Glomerular visceral epithelial cell (primary cell): Measurements from ENCODE around the gene CNNM2.

Experiments used
- DNase-seq: peaks from one replicate; pipeline ENCODE4 v3.0.0-alpha.2; 2016; ENCODE audit errors: extremely low spot score

CNNM2 gene

DNA sequence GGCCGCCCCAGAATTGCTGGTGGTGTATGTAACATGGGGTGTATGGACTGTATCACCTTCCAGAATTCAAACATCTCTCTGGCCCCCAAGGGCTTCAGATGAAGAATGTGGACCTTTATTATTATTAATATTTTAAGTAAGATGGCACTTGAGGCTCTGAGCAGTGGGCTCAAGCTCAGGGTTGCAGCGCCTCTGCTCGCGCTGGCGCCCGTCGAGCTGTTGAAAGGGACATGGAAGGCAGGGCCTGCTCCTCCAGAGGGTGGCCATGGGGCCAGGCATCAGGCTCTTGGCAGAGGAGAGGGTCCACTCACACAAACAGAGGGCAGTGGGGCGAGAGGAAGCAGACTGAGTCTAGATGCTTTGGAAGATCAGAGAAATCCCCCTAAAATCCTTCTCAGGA, 154.8 kb downstream of the CNNM2 start:
- DNase-seq, result no peak

DNA sequence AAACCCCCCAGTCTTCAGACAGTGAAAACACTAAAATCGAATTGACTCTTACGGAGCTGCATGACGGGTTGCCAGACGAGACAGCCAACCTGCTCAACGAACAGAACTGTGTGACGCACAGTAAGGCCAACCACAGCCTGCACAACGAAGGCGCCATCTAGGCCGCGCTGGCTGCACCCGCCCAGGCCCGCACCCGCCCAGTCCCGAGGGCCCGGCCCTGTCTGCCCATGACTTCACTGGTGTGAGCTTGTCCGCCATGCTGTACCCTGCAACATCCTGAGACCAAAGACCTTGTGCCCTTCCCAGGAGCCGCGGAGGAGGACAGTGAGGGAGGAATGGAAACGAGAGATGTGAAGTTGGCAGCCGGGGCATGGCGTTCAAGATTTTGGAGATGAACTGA, 158.9 kb downstream of the CNNM2 start:
- no peak for DNase-seq

DNA sequence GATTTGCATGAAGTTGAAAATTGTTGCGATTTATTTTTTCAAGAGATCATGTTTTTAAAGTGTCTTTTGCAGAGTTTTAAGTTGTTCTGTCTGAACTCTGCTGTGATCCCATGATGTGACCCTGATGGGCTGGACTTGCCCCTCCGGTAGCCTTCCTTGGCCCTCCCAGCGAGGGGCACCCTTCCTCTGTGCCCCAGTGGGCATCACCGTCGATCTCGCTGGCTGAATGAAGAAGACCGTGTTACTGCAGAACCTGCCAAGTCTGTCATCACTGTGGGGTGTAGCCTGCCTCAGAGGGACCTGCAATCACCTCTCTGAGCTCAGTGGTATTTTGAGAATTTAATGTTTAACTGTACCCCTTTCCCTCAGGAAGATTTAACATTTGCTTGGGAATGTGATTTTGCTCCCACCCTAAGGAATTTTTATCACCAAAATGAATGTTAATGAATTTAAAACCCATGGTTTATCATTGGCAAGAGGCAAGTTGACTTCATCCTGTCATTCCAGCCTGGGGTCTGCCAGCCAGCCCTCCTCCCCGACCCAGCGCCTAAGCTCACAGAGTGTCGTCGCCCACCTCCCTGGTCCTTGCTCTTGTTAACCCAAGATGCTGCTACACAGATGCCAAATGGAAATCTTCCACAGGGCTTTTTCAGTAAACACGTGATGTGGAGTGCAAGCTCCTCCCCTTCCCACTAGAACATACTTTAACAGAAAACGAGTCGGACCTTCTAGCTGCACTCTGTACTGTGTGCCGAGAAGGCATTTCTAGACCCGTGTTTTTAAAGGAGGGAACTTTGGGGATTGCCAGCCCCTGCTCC, 159.6 kb downstream of the CNNM2 start:
- no peak for DNase-seq

DNA sequence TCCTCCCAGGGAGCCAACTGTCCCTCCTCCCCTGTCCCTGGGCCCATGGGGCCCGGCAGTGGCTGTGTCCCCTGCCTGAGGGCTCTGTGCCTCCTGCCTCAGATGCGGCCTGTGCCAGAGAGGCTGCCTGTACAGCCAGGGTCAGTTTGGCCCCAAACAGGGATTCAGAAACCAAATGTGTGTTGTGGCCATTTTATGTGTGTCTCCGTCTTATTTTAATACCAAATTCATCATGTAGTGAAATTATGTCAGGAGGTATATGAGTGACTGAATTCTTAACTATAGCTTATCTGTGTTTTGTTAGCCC, 160.2 kb downstream of the CNNM2 start:
- DNase-seq, result no peak

DNA sequence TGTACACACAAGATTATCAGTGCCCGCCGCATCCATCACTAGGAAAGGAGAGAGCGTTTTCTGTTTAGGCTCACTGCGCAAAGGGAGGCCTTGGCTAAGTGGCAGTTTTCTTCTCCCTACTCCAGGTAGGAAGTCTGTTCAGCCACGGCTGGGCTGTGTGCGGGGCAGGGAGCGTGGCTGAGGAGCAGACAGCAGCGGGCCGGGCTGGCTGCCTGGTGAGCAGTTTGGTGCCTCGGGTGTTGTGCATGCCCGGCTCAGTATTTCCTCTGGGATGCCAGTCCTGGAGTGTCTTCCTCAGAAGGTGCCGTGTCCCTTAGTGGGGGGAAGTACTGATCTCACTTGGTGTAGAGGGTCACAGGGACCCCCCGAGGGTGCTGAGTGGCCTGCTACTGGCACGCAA, 160.6 kb downstream of the CNNM2 start:
- no peak for DNase-seq

DNA sequence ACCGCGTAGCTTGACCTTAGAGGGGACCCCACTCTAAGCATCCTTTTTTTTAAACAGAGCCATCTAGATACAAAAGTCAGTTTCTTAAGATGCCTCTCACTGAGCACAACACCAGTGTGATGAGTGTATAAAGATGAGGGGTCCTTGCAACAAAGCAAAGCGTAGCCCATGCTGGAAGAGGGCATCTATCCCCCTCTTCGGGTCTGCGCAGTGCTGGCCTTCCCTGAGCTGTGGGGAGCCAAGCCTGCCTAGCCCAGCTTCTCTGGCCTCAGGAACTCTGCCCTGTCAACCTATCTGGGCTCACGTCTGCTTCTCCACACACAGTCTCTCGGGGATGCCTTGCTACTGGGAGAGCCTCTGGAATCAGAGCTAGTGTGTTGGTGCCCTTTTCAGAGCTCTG, 161.0 kb downstream of the CNNM2 start:
- DNase-seq, result no peak

DNA sequence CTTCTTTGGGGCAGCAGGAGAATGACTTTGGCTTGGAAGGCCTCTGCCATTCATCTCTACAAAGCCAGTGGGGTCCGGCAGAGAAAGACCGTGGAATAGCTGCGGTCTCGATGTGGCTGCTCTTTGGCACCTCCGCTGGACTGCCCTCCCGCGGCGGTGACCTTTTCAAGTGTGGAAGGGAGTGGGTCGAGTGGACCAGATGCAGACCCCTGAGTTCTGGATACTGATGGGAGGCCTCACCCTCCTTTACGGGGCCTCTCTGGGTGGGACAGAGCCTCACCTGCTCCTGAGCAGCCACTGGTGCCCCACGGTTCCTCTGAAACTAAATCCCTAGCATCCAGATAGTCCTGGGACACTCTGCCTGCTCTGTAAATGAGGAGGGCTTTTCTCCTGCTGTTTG, 161.9 kb downstream of the CNNM2 start:
- no peak for DNase-seq

DNA sequence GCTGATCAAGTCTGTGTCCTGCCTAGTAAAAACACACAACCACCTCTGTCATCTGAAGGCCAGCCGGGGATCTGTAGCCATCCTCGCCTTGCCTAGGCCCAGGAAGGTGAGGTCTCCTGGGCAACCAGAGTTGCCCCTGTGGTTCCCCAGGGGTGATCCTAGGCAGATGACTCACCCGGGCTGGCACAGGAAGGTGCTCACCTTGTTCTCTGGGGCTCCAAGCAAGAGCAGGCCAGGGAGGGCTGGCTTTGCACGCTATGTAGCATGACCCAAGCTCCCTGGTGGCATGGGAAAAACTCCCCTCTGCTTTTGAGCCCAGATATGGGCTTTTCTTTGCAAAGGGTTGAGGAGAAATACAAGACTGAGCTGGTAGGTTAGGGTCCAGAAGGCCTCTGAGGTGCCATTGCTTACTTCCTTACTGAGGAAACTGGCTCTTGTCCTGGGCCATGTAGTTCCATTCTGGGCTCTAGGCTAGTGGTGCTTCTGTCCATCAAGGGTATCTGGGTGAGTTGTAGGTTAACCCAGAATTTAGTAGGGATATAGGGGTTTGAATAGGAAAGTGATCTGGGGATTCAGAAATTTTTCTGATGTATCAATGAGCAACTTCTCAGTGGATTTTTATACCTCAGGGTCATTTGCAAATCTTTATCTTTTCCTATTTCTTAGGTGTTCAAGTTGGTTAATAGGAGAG, 162.9 kb downstream of the CNNM2 start:
- DNase-seq, result no peak

DNA sequence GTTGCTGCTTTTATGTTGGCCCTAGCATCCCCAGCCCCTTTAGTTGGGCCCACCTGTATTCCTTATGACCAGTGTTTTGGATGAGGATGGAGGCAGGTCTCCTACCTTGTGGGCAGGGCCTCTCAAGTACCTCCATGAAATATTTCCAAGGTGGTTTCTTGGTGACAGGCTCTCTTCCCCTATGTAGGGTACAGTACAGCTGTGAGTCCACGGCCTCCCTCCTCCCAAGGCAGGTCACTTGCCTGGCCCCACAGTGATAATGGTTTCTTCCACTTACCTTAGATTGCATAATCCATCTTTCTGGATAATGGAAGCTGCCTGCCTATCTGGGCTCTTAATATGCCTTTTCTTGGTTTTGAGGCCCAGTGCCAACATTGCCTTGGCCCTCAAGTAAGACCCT, 164.6 kb downstream of the CNNM2 start:
- no peak for DNase-seq

DNA sequence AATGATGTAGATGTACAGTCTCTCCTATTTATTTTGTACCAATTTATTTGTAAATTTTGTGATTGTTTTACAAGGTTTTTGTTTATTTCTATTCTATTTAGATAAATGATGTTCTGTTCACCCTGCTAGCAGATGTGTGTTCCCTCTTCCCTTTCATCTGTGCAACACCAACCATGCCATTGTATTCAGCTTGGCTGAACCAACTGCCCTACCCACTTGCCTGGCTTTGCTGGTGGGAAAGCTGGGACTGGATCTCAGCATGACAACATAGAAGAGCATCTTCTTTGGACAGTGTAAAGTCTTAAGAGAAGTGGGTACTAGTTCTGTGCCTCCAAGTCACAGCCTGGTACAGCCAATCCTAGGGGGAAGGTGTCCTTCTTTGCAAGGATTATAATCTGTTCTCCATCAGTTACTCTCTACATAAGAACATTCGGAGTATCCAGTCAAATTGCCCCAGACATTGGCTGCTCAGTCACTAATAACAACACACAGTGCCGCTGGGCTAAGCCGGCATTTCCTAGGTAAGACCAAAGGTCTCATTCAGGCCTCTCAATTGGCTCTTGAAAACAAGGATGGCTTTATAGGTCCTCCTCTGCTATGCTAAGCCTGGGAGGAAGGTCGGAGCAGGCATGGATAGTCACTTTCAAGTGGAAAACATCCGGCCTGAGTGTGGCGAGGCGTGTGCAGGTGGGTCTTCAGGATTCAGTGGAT, 165.3 kb downstream of the CNNM2 start:
- DNase-seq, result no peak

DNA sequence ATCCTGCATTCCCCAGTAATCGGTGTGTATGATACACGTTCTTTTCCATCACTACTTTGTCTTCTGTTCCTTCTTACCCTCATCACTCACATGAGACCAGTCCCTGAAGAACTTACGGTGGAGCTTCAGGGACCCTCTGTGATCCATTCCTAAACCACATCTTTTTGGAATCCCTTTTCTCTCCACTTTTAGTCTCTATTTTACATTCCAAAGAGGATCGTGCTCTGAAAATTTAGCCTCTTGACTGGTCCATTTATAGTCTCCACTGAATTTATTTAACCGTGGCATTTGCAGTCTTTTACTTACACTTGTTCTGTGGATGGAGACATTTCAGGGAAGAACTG, 165.9 kb downstream of the CNNM2 start:
- DNase-seq, result no peak

DNA sequence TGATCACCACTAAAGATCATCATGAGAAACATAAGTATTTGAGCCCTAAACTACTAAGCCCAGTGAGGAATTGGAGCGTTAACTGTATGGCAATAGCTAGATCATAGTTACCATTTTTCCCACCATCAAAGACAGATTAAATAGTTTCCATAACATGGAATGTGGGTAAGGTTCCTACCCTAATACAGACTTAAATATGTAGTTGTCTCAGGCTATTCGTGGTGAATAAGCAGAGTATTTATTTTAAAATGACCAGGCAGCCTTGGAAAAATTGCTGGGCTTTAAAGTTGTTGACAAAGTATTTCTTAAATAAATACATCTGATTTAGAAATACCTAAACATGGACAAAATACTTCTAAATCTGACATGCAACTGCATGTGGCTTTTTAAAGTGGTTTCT, 168.2 kb downstream of the CNNM2 start:
- DNase-seq, result no peak

DNA sequence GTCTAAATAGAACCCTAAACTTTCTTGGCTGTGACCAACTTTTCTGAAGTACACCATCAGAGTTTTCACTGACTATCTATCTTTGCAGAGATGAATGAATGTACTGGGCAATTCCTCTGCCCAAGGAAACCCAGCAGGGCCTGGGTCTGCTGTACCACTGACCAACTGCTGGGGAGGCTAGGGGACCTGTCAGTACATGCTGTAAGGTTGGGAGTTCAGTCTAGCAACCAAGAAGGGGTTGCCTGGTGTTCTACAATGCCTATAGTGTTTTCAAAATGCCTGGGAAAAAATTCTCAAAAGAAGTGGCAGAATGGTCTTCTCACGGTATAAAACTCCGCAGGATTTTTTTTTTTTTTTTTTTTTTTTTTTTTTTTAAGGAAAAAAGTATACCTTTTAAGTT, 168.7 kb downstream of the CNNM2 start:
- DNase-seq, result no peak

DNA sequence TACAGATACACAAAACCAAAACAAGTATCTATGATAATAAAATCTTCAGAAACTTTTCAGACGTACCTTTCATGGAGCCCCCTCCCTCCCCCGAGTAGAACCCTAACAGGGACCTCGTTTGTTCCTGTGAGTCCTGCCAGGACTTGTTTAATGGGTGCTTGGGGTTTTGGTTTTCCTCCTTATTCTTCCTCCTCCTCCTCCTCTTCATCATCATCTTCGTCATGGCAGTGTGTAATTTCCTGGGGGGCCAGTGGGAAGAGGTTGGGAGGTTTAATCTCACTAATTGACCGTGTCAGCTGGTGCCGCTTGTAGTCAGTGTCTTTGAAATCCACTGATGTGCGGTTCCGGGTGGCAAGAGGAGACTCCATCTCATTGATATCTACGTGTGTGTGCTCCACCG, 171.4 kb downstream of the CNNM2 start:
- DNase-seq, result no peak

DNA sequence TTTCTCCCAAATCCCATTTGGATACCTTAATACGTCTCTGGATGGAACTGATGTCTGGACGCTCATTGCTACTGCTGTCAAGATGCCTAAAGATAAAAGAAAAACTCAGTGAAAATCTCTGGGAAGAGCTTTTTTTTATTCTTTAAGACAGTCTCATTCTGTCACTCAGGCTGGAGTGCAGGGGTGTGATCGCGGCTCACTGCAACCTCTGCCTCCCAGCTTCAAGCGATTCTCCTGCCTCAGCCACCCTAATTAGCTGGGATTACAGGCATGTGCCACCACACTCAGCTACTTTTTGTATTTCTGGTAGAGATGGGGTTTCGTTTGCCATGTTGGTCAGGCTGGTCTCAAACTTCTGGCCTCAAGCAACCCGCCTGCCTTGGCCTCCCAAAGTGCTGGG, 172.8 kb downstream of the CNNM2 start:
- DNase-seq, result no peak

DNA sequence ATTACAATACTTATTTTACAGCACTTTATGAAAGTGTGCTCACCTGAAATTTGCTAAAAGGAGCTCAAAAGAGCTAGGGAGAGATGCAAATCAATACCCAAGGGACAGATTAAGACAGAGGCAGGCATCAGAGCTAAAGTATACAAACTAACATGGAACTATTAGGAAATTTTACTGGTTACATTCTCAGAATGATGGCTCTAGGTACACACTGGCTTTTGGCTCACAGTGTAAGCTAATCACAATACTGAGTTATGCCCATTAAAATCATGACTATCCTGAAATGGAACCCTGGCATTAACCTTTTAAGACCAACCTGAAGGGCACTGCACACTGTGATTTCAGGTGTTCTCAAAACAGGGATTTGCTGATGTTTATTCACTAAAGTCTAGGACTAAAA, 176.9 kb downstream of the CNNM2 start:
- no peak for DNase-seq

DNA sequence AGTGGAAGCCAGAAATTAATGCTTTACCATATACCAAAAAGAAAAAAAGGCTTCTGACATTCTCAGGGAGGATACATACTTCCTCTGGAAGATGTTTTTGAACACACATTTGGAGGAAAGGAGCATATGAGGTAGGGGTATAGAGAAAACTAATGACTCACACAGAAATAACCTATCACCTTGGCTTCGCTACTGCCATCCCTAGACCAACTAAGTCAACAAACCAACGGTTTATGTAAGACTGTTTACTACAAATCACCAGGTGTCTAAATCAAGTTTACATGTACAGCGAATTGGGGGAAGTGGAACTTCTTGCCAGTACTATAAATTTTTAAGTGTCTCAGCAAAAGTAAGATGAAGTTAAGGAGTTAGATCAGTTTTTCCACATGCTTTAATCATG, 178.0 kb downstream of the CNNM2 start:
- DNase-seq, result no peak

DNA sequence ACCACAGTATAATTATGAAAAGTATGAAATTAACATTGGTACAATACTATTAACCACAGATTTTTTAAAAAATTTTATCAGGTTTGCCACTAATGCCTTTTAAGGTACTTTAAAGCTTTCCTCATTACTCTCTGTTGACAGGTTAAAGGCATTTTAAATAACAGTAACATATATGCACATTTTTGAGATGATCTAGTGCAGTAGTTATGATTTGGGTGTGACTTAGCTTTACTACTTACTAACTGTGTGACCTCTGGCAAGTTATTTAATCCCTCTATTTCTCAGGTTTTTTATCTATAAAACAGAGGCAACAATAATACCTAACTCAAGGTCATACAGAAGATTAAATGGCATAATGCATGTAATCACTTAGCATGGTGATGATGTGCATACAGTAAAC, 180.1 kb downstream of the CNNM2 start:
- no peak for DNase-seq

DNA sequence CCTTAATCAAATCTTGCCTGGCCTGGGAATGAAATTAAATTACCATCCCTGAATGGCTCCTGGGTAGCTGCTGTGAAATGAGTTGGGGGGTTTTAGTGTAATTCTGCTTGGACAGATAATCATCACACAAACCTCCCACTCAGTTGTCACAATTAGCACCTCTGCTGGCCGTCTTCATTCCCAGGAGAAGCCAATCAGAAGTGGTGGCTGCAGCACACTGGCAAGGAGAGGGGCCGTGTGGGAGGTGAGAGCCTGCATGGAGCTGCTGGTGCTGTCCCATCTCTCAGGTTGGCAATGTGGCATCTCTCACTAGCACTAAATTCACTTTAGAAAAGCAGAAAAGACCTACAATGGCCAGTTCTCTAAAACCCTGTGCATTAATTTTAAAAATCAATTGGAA, 182.5 kb downstream of the CNNM2 start:
- no peak for DNase-seq

DNA sequence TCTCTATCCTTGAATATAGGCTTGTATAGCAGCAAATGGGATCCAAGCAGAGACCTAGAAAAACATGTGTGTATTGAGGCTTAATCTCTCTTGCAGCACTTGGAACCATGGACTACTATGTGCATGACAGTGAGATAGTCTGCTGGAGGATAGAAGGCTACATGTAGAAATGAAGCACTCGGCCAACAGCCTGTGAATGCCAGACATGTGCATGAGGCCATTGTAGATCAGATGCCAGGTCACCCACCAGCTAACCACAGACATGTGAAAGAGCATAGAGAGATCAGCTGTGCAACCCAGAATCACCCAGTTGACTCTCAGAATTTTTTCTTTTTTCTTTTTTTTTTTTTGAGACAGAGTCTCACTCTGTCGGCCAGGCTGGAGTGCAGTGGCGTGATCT, 184.1 kb downstream of the CNNM2 start:
- DNase-seq, result peak; percentile 31

DNA sequence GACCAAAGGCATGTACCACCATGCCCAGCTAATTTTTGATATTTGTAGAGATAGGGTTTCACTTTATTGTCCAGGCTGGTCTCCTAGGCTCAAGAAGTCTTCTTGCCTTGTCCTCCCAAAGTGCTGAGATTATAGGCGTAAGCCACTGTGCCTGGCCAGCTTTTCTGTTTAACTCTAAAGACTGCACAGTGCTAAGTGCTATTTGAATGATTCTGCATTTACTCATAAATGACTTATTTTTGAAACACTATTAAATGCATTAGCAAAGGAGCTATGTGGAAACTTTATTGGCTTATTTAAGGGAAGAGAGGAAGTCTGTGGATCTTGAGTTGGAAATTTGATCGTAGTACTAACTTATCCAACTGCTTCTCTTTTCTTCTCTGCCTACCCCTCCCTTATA, 185.9 kb downstream of the CNNM2 start:
- no peak for DNase-seq

DNA sequence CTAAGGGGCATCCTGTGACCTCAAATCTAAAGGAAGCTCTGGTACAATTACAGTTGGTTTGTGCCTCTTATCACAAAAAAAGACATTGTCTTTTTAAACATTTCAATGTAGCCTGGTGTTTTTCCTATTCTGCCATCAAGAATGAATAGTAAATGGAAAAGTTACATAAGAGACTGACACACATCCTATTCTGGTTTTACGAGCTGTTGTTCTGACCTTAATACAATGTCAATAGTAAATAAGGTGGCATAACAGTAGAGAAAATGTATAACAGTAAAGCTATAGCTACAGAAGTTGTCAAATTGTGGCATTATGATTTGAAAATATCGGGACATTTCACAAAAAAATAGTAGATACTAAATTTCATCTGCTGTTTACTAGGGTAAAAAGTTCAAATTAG, 186.6 kb downstream of the CNNM2 start:
- DNase-seq, result no peak

DNA sequence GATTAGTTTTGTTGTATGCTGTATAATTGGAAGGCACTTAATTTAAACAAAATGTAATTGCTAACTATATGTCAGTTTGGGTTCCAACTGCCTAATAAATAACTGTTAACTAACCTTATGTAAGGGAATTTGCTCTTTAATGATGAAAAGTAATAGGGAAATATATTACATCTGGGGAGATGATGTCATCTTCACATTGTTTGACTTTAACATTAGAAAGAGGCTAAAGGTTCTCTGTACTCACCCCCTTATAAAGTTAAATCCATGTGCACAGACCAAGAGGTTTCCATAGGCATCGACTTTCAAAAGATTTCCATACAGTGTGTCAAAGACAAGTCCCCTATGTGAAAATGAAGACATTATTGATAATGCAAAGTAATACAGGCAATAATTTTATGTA, 187.4 kb downstream of the CNNM2 start:
- no peak for DNase-seq
